Ovary (tissue), 3 donors: ENCODE measurements around the gene MAP3K12.

Experiments
- CTCF ChIP-seq, 3 donors: fragments of 450-650 bp in 2 of 3; fragments of 200-600 bp in 1 of 3; IDR thresholded peaks; one replicate each; pipeline versions ENCODE4 v1.5.1 to v1.8.0; 2016 to 2022; ENCODE audit warnings: antibody characterized with exemption in 3 of 3, mild to moderate bottlenecking in 1 of 3
- EP300 ChIP-seq: sonication (generic); formaldehyde crosslinking; IDR thresholded peaks from one replicate; pipeline ENCODE4 v1.6.1; 2017; ENCODE audit warnings: antibody characterized with exemption
- POLR2A ChIP-seq: fragments of 450-650 bp; IDR thresholded peaks from one replicate; pipeline ENCODE4 v1.6.1; 2017; ENCODE audit warnings: antibody characterized with exemption, mild to moderate bottlenecking, moderate library complexity
- donor health status: DM: no; HTN: no; CAD: no.

GRCh38 chr12:53506881-53507602, 7.8 kb upstream of the MAP3K12 start, which contains the start of gene NPFF:
- TF ChIP-seq CTCF (IDR thresholded peaks at IDR 0.05) (no peak), EP300 (no peak), POLR2A (no peak)
